H9 (cell line): ENCODE data around the gene DNASE1L2. TPM values are rescaled to one million over a fixed set of nuclear protein-coding genes. Genes with fewer than 3 reads are reported as not detected.

Experiments used
- DNase-seq: peaks from one replicate; pipeline ENCODE4 v3.0.0-alpha.2; 2017
- H2AFZ ChIP-seq: one replicate; pipeline ENCODE4 v1.6.1; 2013; ENCODE audit warnings: mild to moderate bottlenecking, low read length, control low read depth, moderate library complexity
- H2AK5ac ChIP-seq: 2 replicates; pipeline ENCODE4 v1.6.1; 2013; ENCODE audit warnings: low read length, control low read depth, mixed read lengths; ENCODE audit not compliant: insufficient read length
- H2BK120ac ChIP-seq: one replicate; pipeline ENCODE4 v1.6.1; 2013; ENCODE audit warnings: low read depth, mild to moderate bottlenecking, low read length, control low read depth, inconsistent platforms; ENCODE audit not compliant: poor library complexity, severe bottlenecking
- H2BK12ac ChIP-seq: 2 replicates; pipeline ENCODE4 v1.6.1; 2013; ENCODE audit warnings: low read length, control low read depth, mixed read lengths, low read depth; ENCODE audit not compliant: insufficient read length
- H2BK15ac ChIP-seq: 2 replicates; pipeline ENCODE4 v1.6.1; 2013; ENCODE audit warnings: low read depth, low read length, control low read depth
- H2BK20ac ChIP-seq: one replicate; pipeline ENCODE4 v1.6.1; 2013; ENCODE audit warnings: low read depth, mild to moderate bottlenecking, low read length, control low read depth, inconsistent platforms; ENCODE audit not compliant: poor library complexity, severe bottlenecking
- H2BK5ac ChIP-seq: 2 replicates; pipeline ENCODE4 v1.6.1; 2013; ENCODE audit warnings: low read length, control low read depth, mixed read lengths; ENCODE audit not compliant: insufficient read length
- H3K14ac ChIP-seq: 2 replicates; pipeline ENCODE4 v1.6.1; 2013; ENCODE audit warnings: low read length, control low read depth; ENCODE audit not compliant: insufficient read depth
- H3K18ac ChIP-seq: 2 replicates; pipeline ENCODE4 v1.6.1; 2013; ENCODE audit warnings: low read depth, mild to moderate bottlenecking, mixed read lengths, low read length, control low read depth; ENCODE audit not compliant: insufficient read length
- H3K23ac ChIP-seq: 2 replicates; pipeline ENCODE4 v1.6.1; 2013; ENCODE audit warnings: low read length, control low read depth, mixed read lengths, low read depth; ENCODE audit not compliant: insufficient read length
- H3K23me2 ChIP-seq: 2 replicates; pipeline ENCODE4 v1.6.1; 2013; ENCODE audit warnings: low read depth, mild to moderate bottlenecking, mixed read lengths, low read length, control low read depth; ENCODE audit not compliant: insufficient read length, poor library complexity, severe bottlenecking
- H3K27ac ChIP-seq: 2 replicates; pipeline ENCODE4 v1.5.1; 2013; ENCODE audit warnings: low read length, control low read depth, mixed read lengths, low read depth; ENCODE audit not compliant: insufficient read length
- H3K27me3 ChIP-seq: 2 replicates; pipeline ENCODE4 v1.6.1; 2013; ENCODE audit warnings: low read length, control low read depth, inconsistent platforms; ENCODE audit not compliant: insufficient read depth
- H3K4ac ChIP-seq: 2 replicates; pipeline ENCODE4 v1.6.1; 2013; ENCODE audit warnings: low read depth, mild to moderate bottlenecking, control low read depth, inconsistent platforms, low read length, moderate library complexity
- H3K4me1 ChIP-seq: 2 replicates; pipeline ENCODE4 v1.6.1; 2013; ENCODE audit warnings: low read length, control low read depth, inconsistent platforms; ENCODE audit not compliant: insufficient read depth
- H3K4me2 ChIP-seq: 2 replicates; pipeline ENCODE4 v1.6.1; 2013; ENCODE audit warnings: low read length, control low read depth, mixed read lengths; ENCODE audit not compliant: insufficient read length, insufficient read depth
- H3K56ac ChIP-seq: 2 replicates; pipeline ENCODE4 v1.6.1; 2013; ENCODE audit warnings: low read depth, mild to moderate bottlenecking, mixed read lengths, low read length, control low read depth; ENCODE audit not compliant: insufficient read length
- H3K79me1 ChIP-seq: 2 replicates; pipeline ENCODE4 v1.6.1; 2013; ENCODE audit warnings: low read depth, mild to moderate bottlenecking, moderate library complexity, low read length, control low read depth, inconsistent platforms; ENCODE audit not compliant: insufficient read depth, poor library complexity, severe bottlenecking
- H3K79me2 ChIP-seq: 2 replicates; pipeline ENCODE4 v1.6.1; 2013; ENCODE audit warnings: low read length, control low read depth, inconsistent platforms; ENCODE audit not compliant: insufficient read depth
- H3K9ac ChIP-seq: 2 replicates; pipeline ENCODE4 v1.6.1; 2013; ENCODE audit warnings: low read length, control low read depth, mixed read lengths; ENCODE audit not compliant: insufficient read length; ENCODE audit errors: extremely low read depth
- H3K9me3 ChIP-seq: one replicate; pipeline ENCODE4 v1.6.1; 2013; ENCODE audit warnings: low read depth, low read length, inconsistent platforms; ENCODE audit not compliant: control insufficient read depth
- H3T11ph ChIP-seq: one replicate; pipeline ENCODE4 v1.6.1; 2013; ENCODE audit warnings: mild to moderate bottlenecking, low read length, control low read depth, inconsistent platforms
- H4K20me1 ChIP-seq: one replicate; pipeline ENCODE4 v1.6.1; 2013; ENCODE audit not compliant: control insufficient read depth, insufficient read length, insufficient read depth
- H4K5ac ChIP-seq: 2 replicates; pipeline ENCODE4 v1.6.1; 2013; ENCODE audit warnings: low read depth, mild to moderate bottlenecking, mixed read lengths, low read length, control low read depth; ENCODE audit not compliant: insufficient read length
- H4K8ac ChIP-seq: replicated peaks from 2 replicates; pipeline ENCODE4 v1.6.1; 2013; ENCODE audit warnings: low read length, control low read depth, mixed read lengths, low read depth; ENCODE audit not compliant: insufficient read length
- H4K91ac ChIP-seq: 2 replicates; pipeline ENCODE4 v1.6.1; 2013; ENCODE audit warnings: low read depth, mild to moderate bottlenecking, moderate library complexity, mixed read lengths, low read length, control low read depth; ENCODE audit not compliant: insufficient read length
- H3K27ac Mint-ChIP-seq, 3 experiments: 2 replicates in 2 of 3; 3 replicates in 1 of 3; pipeline ENCODE4 v1.8.0; 2020 to 2021; ENCODE audit warnings: mixed read lengths in 3 of 3, mild to moderate bottlenecking in 1 of 3, moderate library complexity in 1 of 3
- H3K27me3 Mint-ChIP-seq: 2 replicates; pipeline ENCODE4 v1.8.0; 2021; ENCODE audit warnings: low read depth, mild to moderate bottlenecking, moderate library complexity, mixed read lengths
- H3K36me3 Mint-ChIP-seq, 3 experiments: 2 replicates in 2 of 3; 3 replicates in 1 of 3; pipeline ENCODE4 v1.8.0; 2020 to 2021; ENCODE audit warnings: low read depth in 3 of 3, mixed read lengths in 3 of 3; ENCODE audit not compliant: insufficient read depth in 1 of 3
- H3K4me1 Mint-ChIP-seq, 2 experiments: 2 replicates each; pipeline ENCODE4 v1.8.0; 2020; ENCODE audit warnings: mixed read lengths in 2 of 2
- H3K4me3 Mint-ChIP-seq, 2 experiments: 2 replicates in 1 of 2; 3 replicates in 1 of 2; pipeline ENCODE4 v1.8.0; 2020 to 2021; ENCODE audit warnings: mild to moderate bottlenecking in 2 of 2, mixed read lengths in 2 of 2, moderate library complexity in 1 of 2
- H3K9me3 Mint-ChIP-seq, 2 experiments: 2 replicates in 1 of 2; 3 replicates in 1 of 2; pipeline ENCODE4 v1.8.0; 2020; ENCODE audit warnings: mild to moderate bottlenecking in 2 of 2, mixed read lengths in 2 of 2, moderate library complexity in 1 of 2
- WGBS: extraction: QIAGEN DNeasy Blood & Tissue Kit; methylation state at CpG from one replicate; pipeline ENCODE4 v1.1.7; 2013; ENCODE audit warnings: missing lambda C conversion rate, low lambda C conversion rate, mixed read lengths; ENCODE audit not compliant: insufficient read length; ENCODE audit errors: extremely low coverage; 5-methylcytosine and 5-hydroxymethylcytosine counted together
- total RNA-seq: library from RNA; stranded (reverse); gene quantifications from 2 replicates; pipeline ENCODE4 v1.2.1, GENCODE V29; 2021
- TF ChIP-seq, protein P1 (sequence below): fragments of 200-600 bp; sonication (generic); conservative IDR thresholded peaks from 3 replicates; pipeline ENCODE4 v1.8.0; 2021; ENCODE audit warnings: antibody characterized with exemption, mild to moderate bottlenecking

The DNASE1L2 gene
- total RNA-seq, 1 experiment from 2014 or later = 2.5 TPM

- H2BK120ac ChIP-seq = no peak overlapping the region
- no peak overlapping the region for H4K5ac ChIP-seq
- H3K4me2 ChIP-seq = no peak overlapping the region
- no peaks in the 10 kb centered on the region for H3K79me2 ChIP-seq
- H3K27ac ChIP-seq = no peak overlapping the region
- no peak overlapping the region for H3K14ac ChIP-seq
- H3K23me2 ChIP-seq = no peaks in the 10 kb centered on the region
- H3K9me3 Mint-ChIP-seq = no peaks in the 10 kb centered on the region
- no peak for DNase-seq
- H2BK12ac ChIP-seq = no peak overlapping the region
- H3K23ac ChIP-seq = no peak overlapping the region
- H3K9me3 ChIP-seq = no peaks in the 10 kb centered on the region
- TF ChIP-seq, protein P1, sequence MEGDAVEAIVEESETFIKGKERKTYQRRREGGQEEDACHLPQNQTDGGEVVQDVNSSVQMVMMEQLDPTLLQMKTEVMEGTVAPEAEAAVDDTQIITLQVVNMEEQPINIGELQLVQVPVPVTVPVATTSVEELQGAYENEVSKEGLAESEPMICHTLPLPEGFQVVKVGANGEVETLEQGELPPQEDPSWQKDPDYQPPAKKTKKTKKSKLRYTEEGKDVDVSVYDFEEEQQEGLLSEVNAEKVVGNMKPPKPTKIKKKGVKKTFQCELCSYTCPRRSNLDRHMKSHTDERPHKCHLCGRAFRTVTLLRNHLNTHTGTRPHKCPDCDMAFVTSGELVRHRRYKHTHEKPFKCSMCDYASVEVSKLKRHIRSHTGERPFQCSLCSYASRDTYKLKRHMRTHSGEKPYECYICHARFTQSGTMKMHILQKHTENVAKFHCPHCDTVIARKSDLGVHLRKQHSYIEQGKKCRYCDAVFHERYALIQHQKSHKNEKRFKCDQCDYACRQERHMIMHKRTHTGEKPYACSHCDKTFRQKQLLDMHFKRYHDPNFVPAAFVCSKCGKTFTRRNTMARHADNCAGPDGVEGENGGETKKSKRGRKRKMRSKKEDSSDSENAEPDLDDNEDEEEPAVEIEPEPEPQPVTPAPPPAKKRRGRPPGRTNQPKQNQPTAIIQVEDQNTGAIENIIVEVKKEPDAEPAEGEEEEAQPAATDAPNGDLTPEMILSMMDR = no peak
- H2BK20ac ChIP-seq = no peak overlapping the region
- H3K79me1 ChIP-seq = no peaks in the 10 kb centered on the region
- peaks cover 3% of the 10 kb centered on the region for H4K20me1 ChIP-seq
- no peak overlapping the region for H3K9ac ChIP-seq
- no peak overlapping the region for H3K18ac ChIP-seq
- no peaks in the 10 kb centered on the region for H3K4me1 ChIP-seq
- peaks cover 0 to 4% of the 10 kb centered on the region in 2 experiments; a peak in 2 of 4 replicates for H3K4me1 Mint-ChIP-seq
- H3K27me3 Mint-ChIP-seq = no peaks in the 10 kb centered on the region; the same call in 1 of the 2 replicates
- H4K91ac ChIP-seq = no peak overlapping the region
- no peak overlapping the region for H3K4ac ChIP-seq
- no peaks in the 10 kb centered on the region for H3K27me3 ChIP-seq
- no peak overlapping the region for H3T11ph ChIP-seq
- H3K4me3 Mint-ChIP-seq = no peak overlapping the region
- no peak overlapping the region for H2AK5ac ChIP-seq
- H4K8ac ChIP-seq = no peak overlapping the region
- no peak overlapping the region for H2BK5ac ChIP-seq
- WGBS = no CpG with 5 or more reads among the region's 17 CpGs
- H3K56ac ChIP-seq = no peak overlapping the region
- H3K36me3 Mint-ChIP-seq = peaks cover 0 to 7% (median 3%) of the 10 kb centered on the region in 3 experiments; a peak in 3 of 7 replicates
- no peak overlapping the region for H2AFZ ChIP-seq
- no peak overlapping the region for H2BK15ac ChIP-seq
- no peak overlapping the region for H3K27ac Mint-ChIP-seq
Observed at GRCh38 chr16:2187212-2187611, 49.0 kb upstream of the DNASE1L2 start.
